Activated CD8-positive, alpha-beta memory T cell treated with anti-CD3 and anti-CD28 coated beads, Interleukin-2, amount 50 U/mL, for 48 hours (primary cell): Measurements from ENCODE around the gene NFE2L1.
"Not testable (repeated sequence)": the region's sequence is repeated elsewhere in the genome, so short reads cannot be mapped to it uniquely, and the experiment has no call there.

Source experiments
- DNase-seq: peaks from one replicate; pipeline ENCODE4 v3.0.0-alpha.2; 2020

Gene NFE2L1

GRCh38 chr17:48024149-48025039, 23.8 kb upstream of the NFE2L1 start:
- DNase-seq: peak; percentile 70

- peak; percentile 99 for DNase-seq
Measured at GRCh38 chr17:48025040-48025903, 22.9 kb upstream of the NFE2L1 start.

DNA sequence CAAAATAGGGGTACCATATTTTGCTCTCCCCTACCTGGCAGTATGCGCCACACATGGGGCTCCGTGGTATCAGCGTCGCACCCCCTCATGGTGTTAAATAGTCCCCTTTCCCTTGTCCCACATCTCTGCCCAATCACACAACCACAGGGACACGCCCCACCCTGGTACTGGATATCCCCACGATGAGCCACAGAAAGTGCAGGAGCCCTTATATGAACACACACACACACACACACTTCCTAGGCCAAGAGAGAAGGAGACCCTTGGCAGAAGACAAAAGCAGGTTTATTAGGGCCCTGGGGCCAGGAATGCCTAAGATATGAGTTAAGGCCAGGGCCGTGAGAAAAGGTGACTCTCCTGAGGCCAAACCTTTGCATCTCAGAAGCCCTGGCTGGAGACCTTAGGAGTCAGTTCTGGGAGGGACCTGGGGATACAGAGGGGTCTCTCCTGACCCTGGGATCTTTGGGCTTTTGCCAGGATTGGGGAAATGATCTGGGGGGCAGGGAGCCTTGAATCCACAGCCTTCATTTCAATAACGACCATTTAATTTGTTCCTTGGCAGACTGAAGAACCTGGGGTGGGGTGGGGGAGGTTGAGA, 22.2 kb upstream of the NFE2L1 start:
- DNase-seq: no peak

- peak; percentile 86 for DNase-seq
Measured at GRCh38 chr17:48026502-48027321, 21.4 kb upstream of the NFE2L1 start.

DNA sequence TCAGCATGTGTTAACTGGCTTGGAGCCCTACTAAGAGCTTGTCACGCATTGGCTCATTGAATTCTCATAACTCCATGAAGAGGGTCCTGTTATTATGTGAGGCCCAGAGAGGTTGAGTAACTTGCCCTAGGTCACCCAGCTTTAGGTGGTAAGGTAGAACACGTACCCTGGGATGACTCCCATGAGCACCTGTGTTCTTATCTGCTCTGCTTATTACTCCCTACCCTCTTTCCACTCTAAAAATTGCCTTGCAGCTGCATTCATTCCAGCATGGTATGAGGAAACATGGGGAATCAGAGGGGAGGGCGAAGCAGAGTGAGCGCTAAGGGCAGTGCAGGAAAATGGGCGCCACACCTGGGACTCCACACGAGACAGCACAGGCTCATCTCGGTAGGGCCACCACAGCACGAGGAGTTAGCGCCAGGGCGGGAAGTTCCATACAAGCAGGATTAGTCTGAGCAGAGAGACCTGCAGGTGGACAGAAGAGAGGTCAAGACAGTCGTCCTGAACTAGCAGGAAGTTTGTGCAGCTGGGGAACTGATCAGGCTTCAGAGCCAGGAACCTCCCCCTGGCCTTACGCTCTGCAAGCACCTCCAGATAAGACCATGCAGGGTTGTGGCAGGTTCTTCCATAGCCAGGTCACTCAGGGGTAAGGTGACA, 20.7 kb upstream of the NFE2L1 start:
- DNase-seq: no peak

DNA sequence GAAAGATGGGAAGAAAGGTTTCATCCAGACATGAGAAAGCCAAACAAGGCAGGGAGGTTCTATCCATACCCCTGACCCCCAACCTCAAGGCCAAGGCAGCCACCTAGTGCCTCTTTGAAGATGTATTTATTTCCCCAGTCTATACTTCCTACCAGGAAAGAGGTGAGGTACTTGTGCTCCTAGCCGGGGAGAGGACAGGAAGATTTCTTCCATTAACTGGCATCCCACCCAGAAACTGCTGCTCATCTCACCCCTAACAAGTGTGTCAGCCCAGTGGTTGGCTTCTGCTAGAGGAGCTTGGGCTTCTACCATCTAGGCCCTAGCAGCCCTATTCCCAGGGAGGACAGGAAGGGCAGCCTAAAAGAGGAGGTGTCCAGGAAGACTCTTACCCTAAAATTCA, 19.4 kb upstream of the NFE2L1 start:
- no peak for DNase-seq

DNA sequence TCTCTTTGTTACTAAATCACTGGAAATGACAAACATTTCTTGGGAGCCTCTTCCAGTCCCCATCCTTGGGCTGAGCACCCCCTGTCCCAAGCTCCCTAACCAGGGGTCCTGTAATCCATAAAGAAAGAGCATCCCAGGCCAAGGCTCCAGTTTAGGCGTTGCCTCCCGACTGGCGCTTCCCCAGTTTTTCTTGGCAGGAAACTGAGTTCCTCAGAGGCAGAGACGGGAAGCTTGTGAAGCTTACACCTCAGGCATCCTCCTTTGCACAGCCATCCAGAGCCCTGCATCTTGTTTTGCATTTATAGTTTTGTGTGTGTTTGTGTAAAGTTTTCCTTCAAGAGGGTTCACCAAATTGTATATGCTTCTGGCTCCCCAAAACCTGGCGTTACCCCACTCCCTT, 17.6 kb upstream of the NFE2L1 start:
- DNase-seq: no peak

DNA sequence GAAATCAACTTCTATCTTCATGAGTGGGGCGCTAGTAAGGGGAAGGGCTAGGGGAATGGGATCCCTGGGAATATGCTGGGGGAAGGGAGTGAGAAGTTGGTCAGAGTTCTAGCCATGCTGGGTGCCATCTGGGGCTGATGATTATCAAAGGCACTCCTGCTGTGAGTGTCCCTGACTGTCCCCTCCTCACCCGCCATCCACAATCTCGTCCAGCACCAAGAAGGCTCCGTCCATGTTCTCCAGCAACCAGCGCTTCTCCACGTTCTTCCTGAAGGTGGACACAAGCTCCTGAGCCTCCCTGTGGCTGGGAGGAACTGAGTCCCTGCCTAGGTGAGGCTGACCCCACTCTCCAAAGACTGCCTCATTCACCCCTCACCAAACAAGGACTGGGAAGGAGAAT, 16.2 kb upstream of the NFE2L1 start:
- no peak for DNase-seq

GRCh38 chr17:48034734-48035133, 13.4 kb upstream of the NFE2L1 start:
- DNase-seq: not testable (repeated sequence)

- DNase-seq: no peak
Measured at GRCh38 chr17:48036693-48037035, 11.5 kb upstream of the NFE2L1 start.

GRCh38 chr17:48037036-48037837, 10.9 kb upstream of the NFE2L1 start, which contains the start of gene COPZ2:
TSS of gene COPZ2 (minus strand) at chr17:48037797. CDS start at chr17:48037777, 20 bp downstream.
- peak; percentile 81 for DNase-seq

- DNase-seq: no peak
Measured at GRCh38 chr17:48037838-48038323, 10.3 kb upstream of the NFE2L1 start.

- no peak for DNase-seq
Measured at GRCh38 chr17:48038687-48039086, 9.5 kb upstream of the NFE2L1 start.

- DNase-seq: no peak
Measured at GRCh38 chr17:48043176-48043575, 5.0 kb upstream of the NFE2L1 start.

DNA sequence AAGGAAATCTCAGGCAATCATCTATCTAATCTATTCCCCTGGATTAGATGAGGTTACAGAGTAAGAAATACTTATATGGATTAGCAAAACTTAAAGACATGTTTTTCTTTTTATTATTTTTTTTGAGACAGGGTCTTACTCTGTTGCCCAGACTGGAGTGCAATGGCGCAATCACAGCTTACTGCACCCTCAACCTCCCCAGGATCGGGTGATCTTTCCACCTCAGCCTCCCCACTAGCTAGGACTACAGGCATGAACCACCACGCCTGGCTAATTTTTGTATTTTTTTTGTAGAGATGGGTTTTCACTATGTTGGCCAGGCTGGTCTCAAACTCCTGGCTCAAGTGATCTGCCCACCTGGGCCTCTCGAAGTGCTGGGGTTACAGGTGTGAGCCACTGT, 3.3 kb upstream of the NFE2L1 start:
- DNase-seq: no peak

GRCh38 chr17:48045316-48046001, 2.7 kb upstream of the NFE2L1 start:
- DNase-seq: no peak

DNA sequence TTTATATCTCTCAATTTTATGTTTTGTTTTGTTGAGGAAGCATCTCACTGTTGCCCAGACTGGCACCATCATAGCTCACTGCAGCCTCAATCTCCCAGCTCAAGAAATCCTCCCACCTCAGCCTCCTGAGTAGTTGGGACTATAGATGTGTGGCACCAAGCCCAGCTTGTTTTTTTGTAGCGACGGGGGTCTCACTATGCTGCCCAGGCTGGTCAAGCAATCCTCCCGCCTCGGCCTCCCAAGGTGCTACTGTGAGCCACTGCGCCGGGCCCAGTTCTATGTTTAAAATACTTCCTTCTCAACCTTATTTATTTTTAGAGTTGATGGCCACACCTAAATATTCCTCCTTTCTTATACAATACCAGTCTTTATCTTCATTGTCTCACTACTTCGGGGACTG, 1.9 kb upstream of the NFE2L1 start:
- DNase-seq: no peak

GRCh38 chr17:48047113-48047740, 932 bp upstream of the NFE2L1 start:
- no peak for DNase-seq

DNA sequence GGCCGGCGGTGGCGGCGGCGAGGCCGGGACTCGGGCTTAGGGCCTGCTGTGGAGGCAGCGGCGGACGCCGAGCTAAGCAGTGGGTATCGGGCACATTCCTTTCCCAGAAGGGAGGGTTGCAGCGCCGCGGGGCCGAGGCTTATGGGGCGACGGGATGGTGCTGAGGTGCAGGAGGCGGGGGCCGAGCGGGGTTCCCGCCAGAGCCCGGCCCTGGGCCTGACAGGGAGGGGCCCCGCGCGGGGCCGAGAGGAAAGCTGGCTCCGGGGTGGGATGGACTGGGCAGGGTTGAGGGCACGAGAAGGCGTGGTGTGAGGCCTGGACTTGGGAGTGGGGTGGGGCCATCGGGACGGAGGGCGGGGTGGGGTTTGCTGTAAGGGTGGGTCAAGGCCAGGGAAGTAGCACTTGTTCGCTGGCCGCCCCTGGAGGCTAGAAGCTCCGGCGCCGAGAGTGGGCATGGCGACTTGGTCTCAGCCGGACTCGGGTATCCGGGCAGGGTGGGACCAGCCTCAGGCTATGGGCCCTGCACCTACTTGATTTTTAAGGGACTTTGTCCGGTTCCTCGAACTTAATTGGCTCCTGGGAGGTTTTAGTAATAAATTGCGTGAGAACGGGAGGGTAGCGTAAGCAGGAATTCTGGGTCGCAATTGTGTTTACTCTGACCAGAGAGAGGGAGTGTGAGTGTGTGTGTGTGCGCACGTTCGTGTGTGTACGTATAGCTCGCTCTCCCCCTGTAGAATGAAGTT, 396 bp downstream of the NFE2L1 start:
- DNase-seq: no peak
